K562 (cell line): ENCODE data around the gene ARHGEF12. TPM values are rescaled to one million over a fixed set of nuclear protein-coding genes. Genes with fewer than 3 reads are reported as not detected.

Experiments used
- ATAC-seq: fragments of 200-7000 bp; cut with Tn5 transposase; 3 replicates; pipeline ENCODE4 v1.9.1; 2020; ENCODE audit warnings: moderate library complexity
- BruUV-seq: library from RNA; stranded (reverse); fragments of 400-500 nt; replicated peaks from 2 replicates; lab custom pipeline; 2021; lab: Mats Ljungman, UMichigan
- CTCF ChIA-PET: fragments of 300-600 bp; formaldehyde crosslinking; extraction: SDS; loops from one replicate; lab custom pipeline; 2021; ENCODE audit warnings: low intra/inter-chr PET ratio; lab: Yijun Ruan, JAX
- POLR2A ChIA-PET: fragments of 300-600, 350-650 bp; sonication (Branson Sonifier 250); formaldehyde crosslinking; extraction: SDS; loops from one replicate; lab custom pipeline; 2021; ENCODE audit warnings: antibody characterized with exemption, inconsistent platforms; lab: Yijun Ruan, JAX
- DNase-seq, 4 experiments: peaks; one replicate each; pipeline versions ENCODE4 v3.0.0 to v3.0.0-alpha.2; 2011 to 2018; ENCODE audit warnings: low spot score in 3 of 4, mixed read lengths in 3 of 4; ENCODE audit errors: extremely low read depth in 1 of 4
- FAIRE-seq: peaks from 2 replicates; lab custom pipeline; 2011; peaks lifted over from hg19 to GRCh38; lab: Jason Lieb, UNC
- H2AFZ ChIP-seq: 2 replicates; pipeline ENCODE4 v1.6.0; 2011; ENCODE audit warnings: low read depth, low read length, control low read depth, inconsistent platforms
- H3K27ac ChIP-seq: fragments of 200-600 bp; 3 replicates; pipeline ENCODE4 v1.8.0; 2011; ENCODE audit warnings: low read depth, mild to moderate bottlenecking, control low read depth, inconsistent platforms, low read length, moderate library complexity, mixed read lengths; ENCODE audit errors: extremely low read depth
- H3K27me3 ChIP-seq, 2 experiments: fragments of 300-600 bp in 1 of 2; 2 replicates in 1 of 2; 3 replicates in 1 of 2; pipeline versions ENCODE4 v1.6.0 to v1.8.0; 2011; ENCODE audit warnings: inconsistent platforms in 2 of 2, low read length in 2 of 2, mild to moderate bottlenecking in 1 of 2, mixed read lengths in 1 of 2, moderate library complexity in 1 of 2; ENCODE audit not compliant: control insufficient read depth in 2 of 2, insufficient read depth in 2 of 2
- H3K36me3 ChIP-seq: fragments of 300-600 bp; 3 replicates; pipeline ENCODE4 v1.8.0; 2011; ENCODE audit warnings: mild to moderate bottlenecking, low read length, inconsistent platforms; ENCODE audit not compliant: control insufficient read depth, insufficient read depth
- H3K4me1 ChIP-seq, 2 experiments: fragments of 200-600 bp in 1 of 2; replicated peaks in 1 of 2; 2 replicates in 1 of 2; 3 replicates in 1 of 2; pipeline versions ENCODE4 v1.5.1 to v1.8.0; 2011; ENCODE audit warnings: inconsistent platforms in 2 of 2, low read length in 2 of 2, mild to moderate bottlenecking in 1 of 2, mixed read lengths in 1 of 2, moderate library complexity in 1 of 2; ENCODE audit not compliant: control insufficient read depth in 2 of 2, insufficient read depth in 2 of 2
- H3K4me2 ChIP-seq: 2 replicates; pipeline ENCODE4 v1.6.1; 2011; ENCODE audit warnings: low read length, control low read depth, inconsistent platforms, mixed read lengths; ENCODE audit not compliant: insufficient read depth
- H3K4me3 ChIP-seq: fragments of 200-600 bp; sonication (generic), shearing (Covaris generic); 2 replicates; pipeline ENCODE4 v1.5.1; 2016; ENCODE audit warnings: control low read depth, inconsistent platforms
- H3K79me2 ChIP-seq: fragments of 200-600 bp; 3 replicates; pipeline ENCODE4 v1.8.0; 2011; ENCODE audit warnings: low read length, inconsistent platforms; ENCODE audit not compliant: control insufficient read depth, insufficient read depth
- H3K9ac ChIP-seq, 2 experiments: 2 replicates each; pipeline versions ENCODE4 v1.6.0 to v1.6.1; 2011; ENCODE audit warnings: low read depth in 2 of 2, low read length in 2 of 2, control low read depth in 1 of 2, inconsistent platforms in 1 of 2, mild to moderate bottlenecking in 1 of 2, mixed read lengths in 1 of 2; ENCODE audit not compliant: insufficient read depth in 1 of 2
- H3K9me1 ChIP-seq: one replicate; pipeline ENCODE4 v1.6.0; 2011; ENCODE audit warnings: inconsistent platforms, mild to moderate bottlenecking, low read length, moderate library complexity; ENCODE audit not compliant: control insufficient read depth, insufficient read depth
- H3K9me3 ChIP-seq: replicated peaks from 2 replicates; pipeline ENCODE4 v1.5.1; 2011; ENCODE audit warnings: low read depth, low read length, inconsistent platforms; ENCODE audit not compliant: control insufficient read depth, insufficient read depth
- H4K20me1 ChIP-seq: replicated peaks from 2 replicates; pipeline ENCODE4 v1.6.1; 2011; ENCODE audit warnings: low read length, inconsistent platforms, mixed read lengths; ENCODE audit not compliant: control insufficient read depth, insufficient read depth
- CREM ChIP-seq: IDR thresholded peaks from 2 replicates; pipeline ENCODE4 v1.6.1; 2014; ENCODE audit warnings: antibody characterized with exemption, low read depth
- CTCF ChIP-seq, 3 experiments: IDR thresholded peaks in 2 of 3; conservative IDR thresholded peaks in 1 of 3; 2 replicates each; pipeline ENCODE4 v1.5.1; 2011 to 2012; ENCODE audit warnings: low read length in 3 of 3, mild to moderate bottlenecking in 3 of 3, control low read depth in 2 of 3, improper control_type of control experiment in 1 of 3, inconsistent platforms in 1 of 3, low read depth in 1 of 3, mixed read lengths in 1 of 3, moderate library complexity in 1 of 3; ENCODE audit not compliant: insufficient read depth in 2 of 3
- CTCFL ChIP-seq: IDR thresholded peaks from 2 replicates; pipeline ENCODE4 v1.6.1; 2011; ENCODE audit warnings: borderline replicate concordance, low read depth, mild to moderate bottlenecking, moderate library complexity, low read length; ENCODE audit not compliant: insufficient read depth, poor library complexity, severe bottlenecking
- ETS2 ChIP-seq: IDR thresholded peaks from 2 replicates; pipeline ENCODE4 v1.6.1; 2016; ENCODE audit warnings: borderline replicate concordance, missing genetic modification characterization, mild to moderate bottlenecking, moderate library complexity, missing compliant biosample characterization; ENCODE audit not compliant: poor library complexity, severe bottlenecking
- FOXJ3 ChIP-seq: sonication (generic); formaldehyde crosslinking; IDR thresholded peaks from 2 replicates; pipeline ENCODE4 v1.4.0; 2020; ENCODE audit warnings: mild to moderate bottlenecking, missing genetic modification reagents
- JUND ChIP-seq, 2 experiments: IDR thresholded peaks; 2 replicates in 1 of 2; 3 replicates in 1 of 2; pipeline ENCODE4 v1.6.1; 2011; ENCODE audit warnings: borderline replicate concordance in 2 of 2, low read depth in 2 of 2, low read length in 2 of 2, improper control_type of control experiment in 1 of 2, missing biosample characterization in 1 of 2, missing genetic modification characterization in 1 of 2, missing genetic modification reagents in 1 of 2
- MAZ ChIP-seq, 2 experiments: fragments of 450-650 bp in 1 of 2; sonication (generic) in 1 of 2; formaldehyde crosslinking; IDR thresholded peaks in 1 of 2; conservative IDR thresholded peaks in 1 of 2; 2 replicates each; pipeline versions ENCODE4 v1.4.0 to v1.5.0; 2020; ENCODE audit warnings: mild to moderate bottlenecking in 1 of 2, missing genetic modification reagents in 1 of 2
- PTBP1 ChIP-seq: fragments of 200-400 bp; formaldehyde crosslinking; IDR thresholded peaks from 2 replicates; pipeline ENCODE4 v1.6.1; 2017; ENCODE audit warnings: low read depth, low read length
- VEZF1 ChIP-seq: fragments of 200-800 bp; sonication (Bioruptor generic); IDR thresholded peaks from 2 replicates; pipeline ENCODE4 v1.6.1; 2017; ENCODE audit warnings: missing genetic modification characterization, missing compliant biosample characterization
- XRCC3 ChIP-seq: fragments of 450-650 bp; IDR thresholded peaks from 2 replicates; pipeline ENCODE4 v1.6.1; 2017; ENCODE audit warnings: mild to moderate bottlenecking, moderate library complexity
- ZNF324 ChIP-seq: fragments of 250-450 bp; sonication (Bioruptor Pico); IDR thresholded peaks from 2 replicates; pipeline ENCODE4 v1.4.0; 2020; ENCODE audit warnings: mild to moderate bottlenecking
- WGBS: fragments of 100-300 bp; shearing (Covaris generic); methylation state at CpG from one replicate; pipeline ENCODE4 v1.1.6; 2016; ENCODE audit warnings: low coverage, mixed read lengths; ENCODE audit not compliant: insufficient coverage; ENCODE audit errors: missing lambda C conversion rate; 5-methylcytosine and 5-hydroxymethylcytosine counted together
- in situ Hi-C: fragments of 300-500 bp; cut with MboI; formaldehyde crosslinking; loops from 4 replicates; pipeline ENCODE4 v1.15.0; 2018; ENCODE audit warnings: inconsistent platforms, mixed read lengths
- intact Hi-C: fragments of 100-400 bp; cut with micrococcal nuclease; formaldehyde crosslinking; loops from 2 replicates; pipeline ENCODE4 v1.14.2; 2022
- polyA plus RNA-seq, 8 experiments: library from polyadenylated mRNA; depleted of rRNA in 4 of 8; stranded (reverse) in 5 of 8; unstranded in 3 of 8; fragments of >200 nt; fragmentation: Nextera tagmentation in 2 of 8; fragmentation: Illumina TruSeq in 1 of 8; extraction: Ambion mirVana in 2 of 8; extraction: Trizol in 1 of 8; gene quantifications; 2 replicates each; pipeline versions ENCODE4 v1.2.1 to v1.2.3, GENCODE V29; 2011 to 2014; ENCODE audit warnings: inconsistent platforms in 1 of 8, missing spikeins in 1 of 8
- total RNA-seq, 7 experiments: library from RNA; depleted of rRNA in 6 of 7; stranded (reverse); fragments of >200 nt in 6 of 7; fragmentation: Illumina TruSeq in 2 of 7; extraction: Trizol in 2 of 7; gene quantifications; 2 replicates each; pipeline versions ENCODE4 v1.2.1 to v1.2.3, GENCODE V29; 2011 to 2021; ENCODE audit warnings: low replicate concordance in 1 of 7

The ARHGEF12 gene
- total and polyA plus RNA-seq, 9 of the 15 experiments (the other 6 are each of a cell fraction or from before 2014, with no cell fraction given), result 3.5 to 51.7 (median 29.5) TPM

GRCh38 chr11:120306519-120307242, 29.5 kb upstream of the ARHGEF12 start:
- Histone ChIP-seq H3K79me2 (no peaks in the 10 kb centered on the region), H3K4me3 (no peak overlapping the region), H3K4me1 (no peaks in the 10 kb centered on the region; a peak in 2 of 5 replicates), H3K9me3 (no peaks in the 10 kb centered on the region), H3K27ac (no peak overlapping the region), H3K9ac (no peak overlapping the region), H3K4me2 (no peak overlapping the region), H4K20me1 (peaks cover 22% of the 10 kb centered on the region; the same call in 1 of the 2 replicates), H2AFZ (no peak overlapping the region), H3K36me3 (no peaks in the 10 kb centered on the region), H3K9me1 (no peaks in the 10 kb centered on the region), H3K27me3 (peaks cover 15 to 58% of the 10 kb centered on the region in 2 experiments; a peak in 4 of 5 replicates)
- no TSS peak for BruUV-seq
- DNase-seq (peak; percentile 61 to 76 (median 68)), ATAC-seq (peak; percentile 84), FAIRE-seq (peak; percentile 68)
- in situ Hi-C loops (loop anchor here (5.0 kb wide), 1 partner anchor 69 kb away; no protein-coding TSS in a partner anchor), intact Hi-C loops (loop anchor here (10.0 kb wide), 1 partner anchor 642 kb away; no protein-coding TSS in a partner anchor)
- ChIA-PET CTCF (no interaction called here), POLR2A (interaction anchor here (1.0 to 2.3 kb wide), 2 partner anchors 9 to 70 kb away, joined by 3 to 7 read pairs; no protein-coding TSS in a partner anchor)
- WGBS, result 3% methylated on average over 11 of the region's 11 CpGs
- TF ChIP-seq VEZF1 (CRISPR knock-in tag) (peak; percentile 41), CREM (0 out of 2 replicates have a peak, but pooled peaks have one; percentile 22), ZNF324 (CRISPR knock-in tag) (no peak), CTCFL (peak; percentile 14), PTBP1 (no peak), ETS2 (tag) (no peak), CTCF (IDR thresholded peaks at IDR 0.05 in 2 of 3, conservative IDR thresholded peaks at IDR 0.05 in 1 of 3; ENCODE audit: insufficient read depth in 2 of 3, low read depth in 1 of 3, low read length in 3 of 3) (peak; percentile 43 to 67 (median 55); a peak in 4 of 6 replicates), JUND (IDR thresholded peaks at IDR 0.05; ENCODE audit: borderline replicate concordance, low read depth, low read length) (0 out of 2 replicates have a peak, but pooled peaks have one; percentile 12), JUND (tag; IDR thresholded peaks at IDR 0.05; ENCODE audit: borderline replicate concordance, low read depth, low read length) (no peak), MAZ (CRISPR knock-in tag; conservative IDR thresholded peaks at IDR 0.05 in 1 of 2, IDR thresholded peaks at IDR 0.05 in 1 of 2) (peak in 1 of 2 experiments; percentile 52; a peak in 2 of 4 replicates), FOXJ3 (no peak), XRCC3 (no peak)
